Left colon (tissue), 2 donors: Measurements from ENCODE around the gene CD59. TPM values are rescaled to one million over a fixed set of nuclear protein-coding genes. Genes with fewer than 3 reads are reported as not detected.
"Not testable (repeated sequence)": the region's sequence is repeated elsewhere in the genome, so short reads cannot be mapped to it uniquely, and the experiment has no call there.

Experiments used
- ATAC-seq: fragments of 200-7000 bp; cut with Tn5 transposase; one replicate; pipeline ENCODE4 v1.9.1; 2020; ENCODE audit warnings: mild to moderate bottlenecking, moderate library complexity
- DNase-seq, 2 donors: peaks; one replicate each; pipeline ENCODE4 v3.0.0-alpha.2; 2020
- intact Hi-C, 2 donors: fragments of 100-400 bp; cut with DNase I in 1 of 2; cut with micrococcal nuclease in 1 of 2; formaldehyde crosslinking; loops; one replicate each; pipeline versions ENCODE4 v1.11.2 to v1.14.0; 2022; cut with DNase I, micrococcal nuclease
- total RNA-seq, 2 donors: library from RNA; stranded (reverse); fragmentation: NEBNext Ultra II Directional; extraction: Animal tissue kit (Norgen Biotek cat#: 25700); gene quantifications; one replicate each; pipeline ENCODE4 v1.2.1, GENCODE V29; 2021
- donor health status: DM: no; HTN: no; CAD: no.
- donor health status: DM: yes; HTN: yes; CAD: no.

The CD59 gene
- total RNA-seq, 2 donors from 2014 or later, result 271 to 585 TPM

DNA sequence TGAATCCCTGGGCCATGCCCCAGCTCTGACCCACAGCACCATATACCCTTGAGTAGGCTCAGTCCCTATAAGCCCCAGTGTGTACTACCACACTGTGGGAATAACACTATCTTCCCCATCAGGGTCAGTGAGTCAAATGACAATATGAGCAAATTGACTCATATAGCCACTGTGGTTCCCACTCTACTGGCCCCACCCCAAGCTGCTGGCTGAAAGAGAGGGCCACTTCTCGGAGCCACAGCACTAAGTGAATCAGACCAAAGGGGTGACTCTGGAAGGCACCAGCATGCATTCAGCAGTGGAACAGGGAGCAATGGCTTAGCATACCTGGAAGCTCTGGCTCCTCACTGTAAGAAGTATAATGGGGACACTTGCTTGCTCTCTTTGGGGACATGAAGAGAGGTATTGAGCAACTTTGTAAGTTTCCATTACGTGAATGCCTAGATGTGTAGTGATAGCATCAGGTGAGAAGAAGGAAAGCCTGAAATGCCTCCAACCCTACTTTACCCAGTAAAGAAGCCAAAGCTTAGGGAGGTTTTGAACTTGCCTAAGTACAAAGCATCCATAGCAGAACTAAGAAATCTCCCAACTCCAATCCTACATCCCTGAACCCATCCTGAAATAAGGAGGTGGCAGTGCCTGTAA, 13.5 kb downstream of the CD59 start:
- ATAC-seq, result peak; percentile 23
- DNase-seq, result no peak
- intact Hi-C loops, result no loop called here

GRCh38 chr11:33721984-33722383, 14.2 kb downstream of the CD59 start:
- no peak for DNase-seq
- ATAC-seq, result no peak
- intact Hi-C loops, result no loop called here

DNA sequence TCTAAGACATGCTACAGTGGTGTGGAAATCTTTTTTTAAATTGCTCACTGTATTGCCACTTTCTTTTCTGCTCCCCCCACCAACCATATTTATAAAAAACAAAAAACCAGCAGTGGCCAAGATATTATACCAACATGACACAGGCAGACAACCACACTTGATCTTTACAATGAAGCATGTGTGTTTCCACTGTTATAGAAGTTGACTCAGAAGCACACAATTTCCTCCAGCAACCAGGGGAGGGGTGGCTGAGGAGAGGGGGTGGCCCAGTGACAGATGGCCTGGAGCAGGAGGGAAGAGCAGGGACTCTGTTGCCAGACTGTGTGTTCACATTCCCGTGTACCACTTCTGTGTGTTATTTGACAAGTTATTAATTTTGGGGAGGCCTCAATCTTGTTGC, 14.8 kb downstream of the CD59 start:
- intact Hi-C loops, result no loop called here
- DNase-seq (no peak), ATAC-seq (no peak)

- DNase-seq (no peak), ATAC-seq (no peak)
- intact Hi-C loops, result no loop called here
These were observed 16.6 kb downstream of the CD59 start for GRCh38 chr11:33719587-33719986.

GRCh38 chr11:33718440-33718839, 17.8 kb downstream of the CD59 start:
- ATAC-seq (no peak), DNase-seq (no peak)
- intact Hi-C loops, result no loop called here

GRCh38 chr11:33716243-33716642, 20.0 kb downstream of the CD59 start:
- intact Hi-C loops, result no loop called here
- ATAC-seq, result peak; percentile 50
- DNase-seq, result no peak

DNA sequence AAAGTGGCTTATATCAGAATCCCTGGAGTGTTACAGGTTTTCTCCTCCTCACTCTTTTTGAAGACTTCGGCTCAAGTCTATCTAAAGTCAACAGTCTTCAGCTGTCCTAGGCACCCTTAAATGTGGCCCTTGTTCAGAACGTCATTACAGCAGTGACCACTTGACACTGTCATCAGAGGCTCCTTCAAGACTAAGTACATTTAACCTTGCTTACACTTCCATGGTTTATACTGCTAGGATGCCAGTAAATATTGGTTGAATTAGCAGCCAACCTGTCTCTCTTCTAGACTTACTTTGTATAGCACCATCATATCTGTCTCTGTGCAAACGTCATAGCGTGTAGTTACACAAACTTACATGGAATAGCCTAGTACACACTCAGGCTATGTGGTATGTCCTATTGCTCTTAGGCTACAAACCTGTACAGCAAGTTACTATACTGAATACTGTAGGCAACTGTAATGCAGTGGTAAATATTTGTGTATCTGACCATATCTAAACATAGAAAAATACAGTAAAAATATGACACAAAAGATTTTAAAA, 22.3 kb downstream of the CD59 start:
- ATAC-seq (peak; percentile 24), DNase-seq (no peak)
- intact Hi-C loops, result no loop called here

- intact Hi-C loops, result no loop called here
- ATAC-seq, result peak; percentile 47
- DNase-seq, result no peak
These were observed 22.9 kb downstream of the CD59 start for GRCh38 chr11:33713151-33713855.

DNA sequence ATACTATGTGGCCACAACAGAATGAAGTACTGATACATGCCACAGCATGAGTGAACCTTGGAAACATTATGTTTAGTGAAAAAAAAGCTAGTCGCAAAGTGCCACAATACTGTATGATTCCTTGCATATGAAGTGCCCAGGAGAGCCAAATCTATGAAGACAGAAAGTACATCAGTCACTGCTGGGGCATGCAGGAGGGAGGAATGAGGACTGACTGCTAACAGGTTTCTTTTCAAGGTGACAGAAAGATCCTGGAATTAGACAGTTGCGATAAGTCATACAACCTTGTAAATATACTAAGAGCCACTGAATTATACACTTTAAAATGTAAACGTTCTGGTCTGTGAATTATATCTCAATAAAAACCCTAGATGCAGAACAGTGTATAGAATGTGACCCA, 23.8 kb downstream of the CD59 start:
- DNase-seq (no peak), ATAC-seq (no peak)
- intact Hi-C loops, result no loop called here

DNA sequence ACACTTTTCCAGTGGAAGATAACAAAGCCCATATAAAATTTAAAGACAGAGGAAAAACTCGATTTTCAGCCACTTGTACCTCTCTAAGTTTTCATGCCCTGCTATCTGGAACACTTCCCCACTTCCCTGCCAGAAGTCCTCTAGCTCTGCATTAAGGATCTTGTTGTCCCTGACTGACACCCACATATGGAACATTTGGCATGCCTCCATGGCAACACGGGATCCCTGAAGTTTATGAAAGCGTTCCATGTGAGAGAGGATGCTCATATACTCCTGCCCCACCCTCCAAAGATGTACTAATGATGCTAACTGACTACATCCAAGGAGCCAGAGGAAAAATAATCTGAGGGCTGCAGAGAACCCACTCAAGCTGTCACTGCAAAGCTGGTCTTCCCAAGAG, 26.8 kb downstream of the CD59 start:
- DNase-seq (no peak), ATAC-seq (no peak)
- intact Hi-C loops, result no loop called here

DNA sequence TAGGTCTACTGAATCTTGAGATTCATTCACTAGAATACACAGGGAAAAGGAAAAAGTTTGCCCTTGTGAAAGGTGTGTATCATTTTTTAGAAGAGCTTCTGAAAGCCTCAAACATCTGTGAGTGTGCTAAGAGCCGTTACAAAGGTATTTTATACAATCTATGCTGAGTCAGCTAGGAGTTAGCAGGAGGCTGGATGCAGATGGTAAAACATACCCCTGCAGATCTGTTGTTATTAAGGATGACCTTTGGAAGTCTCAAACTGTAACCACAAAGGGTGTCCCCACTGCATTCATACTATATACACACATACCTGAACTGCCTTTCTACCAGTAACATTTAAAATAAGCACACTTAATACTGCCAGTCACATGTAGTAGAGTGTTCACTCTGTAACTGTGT, 27.2 kb downstream of the CD59 start:
- intact Hi-C loops, result no loop called here
- DNase-seq, result no peak
- no peak for ATAC-seq

DNA sequence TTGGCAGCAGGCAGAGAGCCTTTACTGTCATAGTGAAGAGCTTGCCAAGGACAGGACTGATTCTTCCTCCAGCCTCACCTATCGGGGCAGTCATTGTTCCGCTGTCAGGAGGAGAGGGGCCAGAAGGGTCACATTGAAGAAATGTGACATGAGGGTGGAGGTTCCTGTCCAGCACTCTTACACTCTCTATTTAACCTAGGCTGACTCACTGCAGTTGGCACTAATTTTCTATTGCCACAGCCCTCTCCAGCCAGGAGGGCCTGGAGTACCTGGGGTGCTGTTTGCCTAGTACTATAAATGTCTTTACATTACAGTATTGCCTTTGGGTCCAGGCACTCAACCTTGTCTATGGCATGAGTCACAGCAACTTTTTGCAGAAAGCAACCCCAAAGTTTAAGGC, 28.4 kb downstream of the CD59 start:
- DNase-seq, intact Hi-C loops: not testable (repeated sequence)
- peak; percentile 6 for ATAC-seq

DNA sequence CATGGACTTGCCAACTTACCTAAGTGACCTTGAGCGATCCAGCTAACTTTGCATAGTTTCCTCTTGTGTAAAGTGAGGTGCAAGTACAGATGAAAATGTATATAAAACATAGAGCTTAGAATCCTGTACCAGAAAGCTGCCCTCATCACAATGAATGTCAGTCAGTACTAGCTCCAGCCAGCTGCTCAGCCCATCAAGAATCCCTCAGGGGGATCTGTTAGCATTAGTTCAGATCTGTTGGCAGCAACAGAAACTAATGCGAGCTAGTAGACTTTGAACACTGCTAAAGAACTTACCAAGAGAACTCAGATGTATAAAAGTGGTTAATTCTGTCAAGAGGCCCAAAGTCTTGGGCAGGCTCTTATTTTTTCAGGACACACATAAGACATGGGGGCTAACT, 29.3 kb downstream of the CD59 start:
- ATAC-seq (no peak), DNase-seq (no peak)
- intact Hi-C loops, result no loop called here

- no peak for DNase-seq
- intact Hi-C loops, result no loop called here
- no peak for ATAC-seq
These were observed 29.7 kb downstream of the CD59 start for GRCh38 chr11:33706546-33706945.

- ATAC-seq (no peak), DNase-seq (no peak)
- intact Hi-C loops, result no loop called here
These were observed 31.8 kb downstream of the CD59 start for GRCh38 chr11:33704240-33705002.

DNA sequence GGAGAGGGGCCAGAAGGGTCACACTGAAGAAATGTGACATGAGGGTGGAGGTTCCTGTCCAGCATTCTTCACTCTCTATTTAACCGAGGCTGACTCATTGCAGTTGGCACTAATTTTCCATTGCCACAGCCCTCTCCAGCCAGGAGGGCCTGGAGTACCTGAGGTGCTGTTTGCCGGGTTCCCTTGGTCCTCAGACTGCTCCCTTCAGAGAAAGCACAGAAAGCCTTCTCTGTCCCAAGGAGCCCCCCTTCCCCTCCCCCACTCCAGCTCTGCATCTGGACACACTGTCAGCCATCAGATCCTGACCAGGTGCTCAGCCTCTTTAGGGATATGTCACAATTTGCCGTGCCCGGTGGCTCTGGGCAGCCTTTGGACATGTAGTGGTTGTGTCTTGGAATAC, 32.4 kb downstream of the CD59 start:
- ATAC-seq (peak; percentile 16), DNase-seq (peak in 1 of 2 donors; percentile 40)
- intact Hi-C loops, result no loop called here

DNA sequence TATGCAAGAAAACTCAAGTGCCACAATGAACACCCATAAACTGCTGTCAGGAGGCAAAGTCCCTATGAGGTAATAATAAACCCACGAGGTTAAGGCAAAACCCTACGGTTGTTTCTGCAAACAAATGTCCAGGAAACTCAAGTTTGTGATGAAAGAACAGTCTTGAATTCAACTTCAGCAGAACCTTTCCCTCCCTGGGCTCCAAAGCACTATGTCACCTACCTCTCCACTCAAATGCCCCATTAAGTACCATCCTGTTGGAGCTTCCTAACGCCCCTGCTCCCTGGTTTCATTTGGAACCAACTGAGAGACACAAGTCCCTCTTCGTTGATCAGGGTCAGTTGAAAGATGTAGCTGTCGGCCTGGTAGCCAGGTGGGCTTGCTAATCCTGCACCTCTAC, 33.0 kb downstream of the CD59 start:
- DNase-seq, result no peak
- intact Hi-C loops, result no loop called here
- peak; percentile 52 for ATAC-seq

DNA sequence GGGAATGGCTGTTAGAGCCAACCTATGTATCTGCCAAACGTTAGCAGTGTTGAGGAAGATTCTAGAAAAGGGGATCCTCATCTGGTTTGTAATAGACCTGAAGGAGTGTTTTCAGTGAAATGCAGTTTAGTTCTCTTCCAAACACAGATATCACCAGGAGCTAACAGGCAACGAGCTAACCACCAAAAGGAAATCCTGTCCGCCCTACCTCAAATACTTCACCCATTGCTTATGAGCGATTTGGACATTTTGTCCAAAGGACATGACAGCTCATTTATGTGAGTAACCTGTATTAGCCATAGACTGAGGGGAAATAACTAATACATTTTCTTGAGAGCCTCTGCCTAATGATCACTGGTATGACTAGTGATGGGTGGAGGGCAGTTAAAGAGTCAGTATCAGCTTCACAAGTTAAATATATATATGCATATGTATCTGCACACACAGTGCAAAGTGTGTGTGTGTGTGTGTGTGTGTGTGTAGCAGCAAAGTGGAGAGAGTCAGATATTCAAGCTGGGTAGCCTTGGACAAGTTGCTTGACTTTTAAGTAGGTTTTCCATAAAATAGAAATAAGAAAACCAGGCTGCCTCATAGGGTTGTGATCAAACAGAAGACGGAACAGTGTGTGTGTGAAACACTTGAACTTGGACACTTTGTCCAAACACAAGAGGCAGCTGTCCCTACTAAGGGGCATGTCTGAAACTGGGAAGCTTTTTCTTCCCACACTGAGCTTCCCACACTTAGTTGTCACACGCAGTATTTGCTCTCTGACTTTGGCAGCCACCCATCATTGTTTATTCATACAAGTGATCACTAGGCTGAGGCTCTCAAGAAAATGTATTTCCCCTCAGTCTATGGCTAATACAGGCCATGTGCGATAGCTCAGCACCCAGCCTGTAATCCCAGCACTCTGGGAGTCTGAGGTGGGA, 34.7 kb downstream of the CD59 start:
- ATAC-seq (peak; percentile 10), DNase-seq (no peak)
- intact Hi-C loops, result no loop called here
